Naive thymus-derived CD8-positive, alpha-beta T cell (primary cell): Measurements from ENCODE around the gene CAMTA1. TPM values are rescaled to one million over a fixed set of nuclear protein-coding genes. Genes with fewer than 3 reads are reported as not detected.

Experiments used
- ATAC-seq, 2 donors: fragments of 150-1000 bp; cut with Tn5 transposase in 1 of 2; sonication (Bioruptor Pico), chemical (Tn5 transposase) in 1 of 2; 1 replicate in 1 of 2; 2 replicates in 1 of 2; pipeline ENCODE4 v1.10.0; 2021; ENCODE audit warnings: mild to moderate bottlenecking in 2 of 2, moderate library complexity in 2 of 2
- POLR2A ChIA-PET: fragments of 350-600 bp; sonication (Branson Sonifier 250); formaldehyde crosslinking; loops from one replicate; lab custom pipeline; 2021; ENCODE audit warnings: antibody characterized with exemption; lab: Charles Lee
- DNase-seq, 10 donors: peaks; one replicate each; pipeline versions ENCODE4 v3.0.0 to v3.0.0-alpha.2; 2020 to 2022
- H3K27ac Mint-ChIP-seq, 10 donors: one replicate each; pipeline ENCODE4 v1.8.0; 2020 to 2022; ENCODE audit warnings: mild to moderate bottlenecking in 10 of 10, mixed read lengths in 10 of 10, moderate library complexity in 4 of 10, inconsistent platforms in 1 of 10
- H3K27me3 Mint-ChIP-seq, 5 donors: one replicate each; pipeline ENCODE4 v1.8.0; 2021 to 2022; ENCODE audit warnings: mixed read lengths in 5 of 5
- H3K36me3 Mint-ChIP-seq, 3 donors: one replicate each; pipeline ENCODE4 v1.8.0; 2020 to 2022; ENCODE audit warnings: mixed read lengths in 3 of 3, mild to moderate bottlenecking in 2 of 3, inconsistent platforms in 1 of 3
- H3K4me1 Mint-ChIP-seq, 4 donors: one replicate each; pipeline ENCODE4 v1.8.0; 2021 to 2022; ENCODE audit warnings: mixed read lengths in 4 of 4
- H3K4me3 Mint-ChIP-seq, 10 donors: one replicate each; pipeline ENCODE4 v1.8.0; 2020 to 2022; ENCODE audit warnings: mild to moderate bottlenecking in 10 of 10, mixed read lengths in 10 of 10, moderate library complexity in 6 of 10, inconsistent platforms in 1 of 10
- H3K9me3 Mint-ChIP-seq, 9 donors: one replicate each; pipeline ENCODE4 v1.8.0; 2020 to 2022; ENCODE audit warnings: mixed read lengths in 9 of 9, mild to moderate bottlenecking in 3 of 9, inconsistent platforms in 1 of 9, moderate library complexity in 1 of 9
- polyA plus RNA-seq, 3 donors: library from polyadenylated mRNA; unstranded; fragments of 300-500 nt; fragmentation: Illumina TruSeq; gene quantifications; one replicate each; pipeline ENCODE4 v1.2.3, GENCODE V29; 2021
- total RNA-seq, 8 experiments: library from RNA in 2 of 8; stranded (reverse) in 2 of 8; gene quantifications; one replicate each; pipeline ENCODE4 v1.2.3 and lab custom pipeline; 2021 to 2026

CAMTA1 gene
- total and polyA plus RNA-seq, 5 experiments from 2014 or later = 32.6 to 78.3 (median 47.3) TPM

DNA sequence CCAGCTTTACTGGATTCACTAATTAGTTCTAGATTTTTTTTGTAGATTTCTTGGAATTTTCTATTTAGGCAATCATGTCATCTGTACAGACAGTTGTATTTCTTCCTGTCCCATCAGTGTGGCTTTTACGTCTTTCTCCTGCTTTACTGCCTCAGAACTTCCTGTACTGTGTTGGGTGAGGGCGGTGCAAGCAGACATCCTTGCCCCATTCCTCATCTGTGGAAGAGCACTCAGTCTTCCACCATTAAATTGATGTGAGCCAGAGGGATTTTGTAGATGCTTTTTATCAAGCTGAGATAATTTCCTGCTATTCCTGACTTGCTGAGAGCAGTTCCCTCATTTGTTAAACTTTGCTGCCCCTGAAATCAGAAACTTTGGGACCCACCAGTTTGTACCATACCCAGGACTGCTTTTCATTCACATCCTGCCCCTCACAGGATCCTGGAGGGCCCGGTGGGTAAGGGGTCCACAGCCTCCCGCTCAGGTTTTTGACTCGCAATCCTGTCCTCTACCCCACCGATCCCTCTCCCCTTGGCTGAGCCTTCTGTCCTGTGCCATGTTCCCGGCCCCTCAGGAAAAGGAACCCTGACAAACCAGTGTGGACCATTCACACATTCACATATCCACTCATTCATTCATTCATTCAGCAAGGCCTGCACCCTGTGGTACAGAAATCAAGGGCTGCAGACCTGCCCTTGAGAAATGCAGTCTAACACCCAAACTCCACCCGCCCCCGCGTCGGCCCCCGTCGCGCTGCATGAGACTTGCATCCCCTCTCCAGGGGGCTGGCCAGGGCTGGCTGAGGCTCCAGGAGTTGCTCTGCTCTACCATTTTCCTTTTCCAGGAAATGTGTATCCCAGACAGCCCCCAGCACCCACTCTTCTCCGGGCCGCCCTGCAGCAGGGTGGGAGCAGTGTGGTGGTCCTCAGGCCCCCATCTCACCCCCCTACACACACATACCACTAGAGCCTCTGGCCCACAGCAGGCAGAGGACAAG lies 739.4 kb downstream of the CAMTA1 start:
- POLR2A ChIA-PET = no interaction called here
- DNase-seq (no peak), ATAC-seq (no peak)
- Mint-ChIP-seq H3K36me3 (no peaks in the 10 kb centered on the region), H3K27me3 (peaks cover 5 to 13% (median 9%) of the 10 kb centered on the region in 5 donors), H3K4me3 (no peak overlapping the region), H3K9me3 (no peaks in the 10 kb centered on the region), H3K4me1 (peaks cover 0 to 1% (median 0%) of the 10 kb centered on the region in 4 donors), H3K27ac (no peak overlapping the region)

DNA sequence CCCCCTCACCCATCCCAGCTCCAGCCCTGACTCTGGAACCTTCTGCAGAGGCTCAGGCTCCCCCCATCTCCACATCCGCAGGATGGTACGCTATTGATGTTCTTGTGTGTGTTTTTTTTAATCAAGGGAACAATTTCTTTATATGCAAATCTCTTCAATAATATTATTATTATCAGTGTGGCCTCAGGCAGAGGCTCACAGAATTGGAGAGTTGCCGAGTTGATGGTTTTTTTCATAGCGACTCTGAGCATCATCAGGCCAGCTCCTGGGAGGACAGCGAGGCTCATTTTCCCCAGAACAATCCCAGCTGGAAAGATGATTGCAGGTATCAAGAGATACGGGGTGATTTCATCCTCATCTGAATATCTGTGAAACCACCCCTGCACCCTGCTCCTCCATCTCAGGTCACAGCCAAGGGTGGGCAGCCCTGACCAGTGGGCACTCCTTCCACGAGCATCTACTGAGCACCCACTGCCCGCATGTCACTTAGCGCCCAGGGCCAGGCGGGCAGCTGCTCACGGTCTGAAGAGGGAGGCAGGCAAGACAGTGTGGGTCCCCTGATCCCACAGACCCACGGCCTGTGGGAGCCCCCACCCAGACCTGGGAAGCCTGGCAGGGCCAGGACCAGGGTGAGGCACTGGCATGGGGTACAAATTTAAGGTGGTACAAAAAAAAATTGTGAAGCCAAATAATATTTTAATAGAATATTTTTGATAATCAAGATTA lies 740.2 kb downstream of the CAMTA1 start:
- DNase-seq = no peak
- H3K27ac Mint-ChIP-seq = no peak overlapping the region
- POLR2A ChIA-PET = no interaction called here

DNA sequence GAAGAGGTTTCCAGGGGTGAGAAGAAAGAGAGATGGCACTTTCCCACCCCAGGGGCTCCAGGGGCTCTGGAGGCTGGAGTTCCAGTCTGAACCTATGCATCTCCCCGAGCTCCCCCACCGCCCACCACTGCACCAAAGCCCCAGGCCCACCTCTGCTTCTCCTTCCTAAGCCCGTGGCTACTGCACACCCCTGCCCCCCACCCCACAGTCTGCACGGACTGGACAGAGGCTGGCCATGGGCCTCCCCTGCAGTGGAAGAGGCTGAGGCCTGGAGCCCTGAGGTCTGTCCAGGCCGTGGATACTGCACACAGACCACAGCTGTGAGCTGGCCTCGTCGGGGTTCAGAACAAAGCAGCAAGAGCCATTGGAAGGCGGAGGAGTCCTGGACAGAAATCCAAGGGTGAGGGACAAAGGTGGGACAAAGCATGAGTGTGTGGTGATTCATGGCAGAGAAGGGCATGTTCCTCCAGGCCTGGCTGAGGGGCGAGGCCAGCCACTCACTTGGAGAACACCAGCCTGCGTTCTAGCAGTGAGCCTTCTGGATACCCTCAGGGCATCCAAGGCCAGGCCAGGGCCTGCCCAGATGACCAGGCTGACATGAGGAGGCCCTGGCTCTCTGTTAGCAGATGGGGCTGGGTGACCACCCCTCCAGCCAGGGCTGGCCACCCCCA lies 741.1 kb downstream of the CAMTA1 start:
- ATAC-seq = no peak
- Mint-ChIP-seq H3K27ac (no peak overlapping the region), H3K9me3 (no peaks in the 10 kb centered on the region), H3K4me1 (peaks cover 0 to 1% (median 0%) of the 10 kb centered on the region in 4 donors), H3K36me3 (no peaks in the 10 kb centered on the region), H3K27me3 (peaks cover 5 to 13% (median 9%) of the 10 kb centered on the region in 5 donors), H3K4me3 (no peak overlapping the region)
- no peak for DNase-seq
- POLR2A ChIA-PET = no interaction called here

More for the DNA sequence above, 740.2 kb downstream of the CAMTA1 start:
- peaks cover 5 to 13% (median 9%) of the 10 kb centered on the region in 5 donors for H3K27me3 Mint-ChIP-seq
- no peaks in the 10 kb centered on the region for H3K36me3 Mint-ChIP-seq
- no peak for ATAC-seq
- peaks cover 0 to 1% (median 0%) of the 10 kb centered on the region in 4 donors for H3K4me1 Mint-ChIP-seq
- H3K9me3 Mint-ChIP-seq = no peaks in the 10 kb centered on the region
- no peak overlapping the region for H3K4me3 Mint-ChIP-seq

DNA sequence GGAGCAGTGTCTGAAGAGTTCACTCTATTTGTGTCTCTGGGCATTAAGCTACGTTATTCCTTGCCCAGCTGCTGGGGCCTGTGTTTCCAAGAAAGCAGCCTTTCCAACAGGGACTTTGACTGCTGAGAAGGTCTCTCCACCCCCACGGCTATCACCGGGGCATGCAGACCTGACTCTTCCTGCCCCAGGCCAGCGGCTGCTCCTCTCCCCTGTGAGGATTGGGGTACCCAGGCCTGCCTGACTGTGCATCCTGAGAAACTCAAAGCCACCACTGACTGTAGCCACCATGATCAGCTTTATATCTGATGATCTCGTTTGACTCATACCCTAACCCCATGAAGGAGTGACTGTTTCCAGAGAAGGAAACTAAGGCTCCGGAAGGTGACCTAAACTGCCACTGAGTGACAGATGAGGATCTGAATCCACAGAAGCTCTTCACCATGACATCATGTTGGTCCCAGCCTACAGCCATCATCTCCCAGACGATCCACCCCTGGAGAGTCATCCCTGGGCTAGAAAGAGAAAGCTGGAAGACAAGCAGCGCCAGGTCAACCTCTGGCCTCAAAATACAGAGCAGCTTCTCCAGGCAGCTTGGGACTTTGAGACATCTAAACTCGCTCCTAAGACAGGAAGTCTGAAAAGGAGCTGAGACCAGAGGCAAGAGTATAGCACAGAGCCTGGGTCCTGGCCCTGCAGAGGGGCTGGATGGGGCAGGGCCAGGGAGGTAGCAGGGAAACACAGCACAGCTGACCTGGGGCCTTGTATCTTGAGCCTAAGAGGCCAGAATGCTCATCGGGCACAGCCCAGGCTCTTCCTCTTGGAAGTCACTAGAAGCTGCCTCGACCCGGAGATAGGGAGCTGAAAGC lies 741.8 kb downstream of the CAMTA1 start:
- DNase-seq = no peak
- peaks cover 5 to 13% (median 9%) of the 10 kb centered on the region in 5 donors for H3K27me3 Mint-ChIP-seq
- no peaks in the 10 kb centered on the region for H3K9me3 Mint-ChIP-seq
- no peaks in the 10 kb centered on the region for H3K36me3 Mint-ChIP-seq
- POLR2A ChIA-PET = no interaction called here
- H3K4me3 Mint-ChIP-seq = no peak overlapping the region
- peaks cover 0 to 1% (median 0%) of the 10 kb centered on the region in 4 donors for H3K4me1 Mint-ChIP-seq
- no peak for ATAC-seq
- peak overlapping the region in 1 of 10 donors; percentile 59 for H3K27ac Mint-ChIP-seq

DNA sequence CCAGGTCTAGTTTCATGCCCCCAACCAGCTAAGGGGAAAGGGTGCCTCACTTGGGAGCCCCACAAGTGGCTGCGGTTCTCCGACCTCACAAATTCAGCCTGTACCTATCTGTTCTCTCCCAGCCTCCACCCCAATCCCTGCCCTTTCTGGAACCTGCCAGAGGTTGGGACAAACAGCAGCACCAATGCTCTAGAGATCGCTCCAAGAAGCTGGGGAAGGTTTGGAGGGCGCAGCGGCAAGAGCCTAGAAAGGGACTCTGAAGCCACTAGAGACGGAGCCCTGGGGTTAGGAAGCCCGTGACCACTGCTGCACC lies 742.4 kb downstream of the CAMTA1 start:
- ATAC-seq (no peak), DNase-seq (no peak)
- peaks cover 0 to 1% (median 0%) of the 10 kb centered on the region in 4 donors for H3K4me1 Mint-ChIP-seq
- H3K36me3 Mint-ChIP-seq = no peaks in the 10 kb centered on the region
- peaks cover 2 to 17% (median 10%) of the 10 kb centered on the region in 5 donors for H3K27me3 Mint-ChIP-seq
- POLR2A ChIA-PET = no interaction called here
- no peak overlapping the region for H3K27ac Mint-ChIP-seq
- H3K4me3 Mint-ChIP-seq = no peak overlapping the region
- H3K9me3 Mint-ChIP-seq = no peaks in the 10 kb centered on the region

DNA sequence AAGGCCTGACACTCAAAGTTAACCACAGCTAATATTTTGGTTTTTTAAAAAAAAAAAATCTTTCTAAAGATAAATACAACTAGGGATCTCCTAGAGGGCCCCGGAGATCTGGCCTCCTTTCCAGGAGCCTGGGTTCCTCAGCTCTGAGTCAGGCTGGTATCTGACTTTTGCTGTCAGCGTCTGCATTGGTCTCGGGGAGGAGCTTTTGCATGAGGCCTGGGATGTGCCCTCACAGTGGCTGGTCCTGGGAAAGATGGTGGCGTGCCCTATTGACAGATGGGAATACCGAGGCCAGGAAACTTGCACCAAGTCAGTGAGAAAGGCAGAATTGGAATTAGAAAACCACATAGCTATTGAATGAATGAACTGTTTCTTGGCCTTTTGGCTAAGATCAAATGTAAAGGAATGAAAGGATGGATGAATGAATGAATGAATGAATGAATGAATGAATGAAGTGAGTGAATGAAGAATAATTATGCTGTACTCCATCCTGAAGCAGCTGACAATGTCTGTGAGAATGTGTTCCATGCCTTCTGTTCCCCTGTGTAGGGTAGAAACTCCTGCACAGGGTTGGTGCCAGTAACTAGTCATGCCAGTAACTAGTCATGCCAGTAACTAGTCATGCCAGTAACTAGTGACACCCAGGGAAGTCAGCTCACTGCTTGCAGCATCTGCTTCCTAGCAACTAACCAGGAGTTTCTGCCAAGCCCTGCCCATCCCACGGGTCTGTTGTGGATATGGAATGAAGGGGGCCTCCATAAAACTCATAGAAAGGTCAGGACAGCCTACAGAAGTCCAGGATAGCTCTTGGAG lies 743.3 kb downstream of the CAMTA1 start:
- Mint-ChIP-seq H3K4me3 (no peak overlapping the region), H3K9me3 (no peaks in the 10 kb centered on the region), H3K27me3 (peaks cover 2 to 20% (median 7%) of the 10 kb centered on the region in 5 donors), H3K27ac (no peak overlapping the region), H3K36me3 (no peaks in the 10 kb centered on the region), H3K4me1 (peaks cover 0 to 1% (median 0%) of the 10 kb centered on the region in 4 donors)
- DNase-seq (no peak), ATAC-seq (no peak)
- POLR2A ChIA-PET = no interaction called here

DNA sequence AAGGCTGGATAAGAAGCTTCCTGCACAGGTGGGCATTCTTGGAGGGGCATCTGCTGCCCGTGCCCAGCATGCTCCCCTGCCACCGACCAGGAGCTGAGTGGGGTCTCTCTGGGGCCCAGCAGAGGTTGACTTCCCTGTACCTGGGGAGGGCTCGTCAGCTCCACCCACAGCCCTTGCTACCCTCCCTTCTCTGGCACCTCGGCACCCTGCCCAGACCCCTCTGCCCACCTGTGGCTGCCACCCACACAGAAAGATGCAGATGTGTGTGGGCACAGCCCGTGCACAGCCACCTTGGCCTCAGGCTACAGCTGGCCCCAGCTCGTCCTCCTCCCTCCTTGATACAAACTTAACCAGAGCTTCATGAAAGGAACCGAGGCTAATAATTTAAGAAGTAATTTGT lies 744.7 kb downstream of the CAMTA1 start:
- H3K27ac Mint-ChIP-seq = no peak overlapping the region
- H3K36me3 Mint-ChIP-seq = no peaks in the 10 kb centered on the region
- no peaks in the 10 kb centered on the region for H3K9me3 Mint-ChIP-seq
- ATAC-seq (no peak), DNase-seq (no peak)
- H3K4me3 Mint-ChIP-seq = no peak overlapping the region
- H3K4me1 Mint-ChIP-seq = no peaks in the 10 kb centered on the region
- POLR2A ChIA-PET = no interaction called here
- H3K27me3 Mint-ChIP-seq = peaks cover 1 to 20% (median 7%) of the 10 kb centered on the region in 5 donors

DNA sequence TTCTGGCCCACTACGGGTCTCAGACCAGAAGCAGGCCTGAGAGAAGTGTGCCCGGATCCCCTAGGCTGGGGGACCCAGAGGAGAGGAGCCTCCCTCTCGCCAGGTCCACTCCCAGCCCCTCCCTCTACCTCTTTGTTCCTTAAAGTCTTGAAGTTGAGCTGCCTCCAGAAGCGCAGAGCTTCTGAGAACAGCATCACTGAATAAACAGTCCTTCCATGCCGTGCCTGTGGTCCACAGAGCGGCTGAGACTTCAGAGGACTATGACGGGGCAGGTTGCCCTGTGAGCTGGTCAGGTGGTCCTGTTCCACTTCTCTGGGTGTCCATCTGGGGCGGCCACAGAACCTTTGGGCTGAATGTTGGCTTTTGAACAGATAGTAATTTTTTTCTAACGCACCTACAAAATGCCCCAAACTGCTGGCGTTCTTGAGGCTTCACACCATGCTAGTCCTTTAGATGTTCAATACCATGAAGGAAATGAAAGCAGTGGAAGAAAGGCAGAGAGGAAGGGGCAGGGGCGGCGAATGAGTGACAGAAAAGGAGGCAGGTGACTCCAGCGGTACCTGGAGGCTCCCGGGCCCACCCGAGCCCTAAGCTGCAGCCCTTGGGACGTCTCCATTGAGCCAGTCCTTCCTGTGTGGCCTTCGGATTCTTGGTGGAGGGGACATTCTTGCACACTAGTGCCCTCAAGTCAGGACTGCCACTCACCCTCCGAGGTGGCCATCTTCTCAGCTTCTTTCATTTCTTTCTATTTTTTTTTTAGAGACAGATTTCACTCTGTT lies 746.5 kb downstream of the CAMTA1 start:
- peaks cover 1 to 13% (median 10%) of the 10 kb centered on the region in 5 donors for H3K27me3 Mint-ChIP-seq
- no peaks in the 10 kb centered on the region for H3K4me1 Mint-ChIP-seq
- no peaks in the 10 kb centered on the region for H3K9me3 Mint-ChIP-seq
- DNase-seq (no peak), ATAC-seq (no peak)
- no peak overlapping the region for H3K4me3 Mint-ChIP-seq
- H3K36me3 Mint-ChIP-seq = no peaks in the 10 kb centered on the region
- POLR2A ChIA-PET = no interaction called here
- no peak overlapping the region for H3K27ac Mint-ChIP-seq

DNA sequence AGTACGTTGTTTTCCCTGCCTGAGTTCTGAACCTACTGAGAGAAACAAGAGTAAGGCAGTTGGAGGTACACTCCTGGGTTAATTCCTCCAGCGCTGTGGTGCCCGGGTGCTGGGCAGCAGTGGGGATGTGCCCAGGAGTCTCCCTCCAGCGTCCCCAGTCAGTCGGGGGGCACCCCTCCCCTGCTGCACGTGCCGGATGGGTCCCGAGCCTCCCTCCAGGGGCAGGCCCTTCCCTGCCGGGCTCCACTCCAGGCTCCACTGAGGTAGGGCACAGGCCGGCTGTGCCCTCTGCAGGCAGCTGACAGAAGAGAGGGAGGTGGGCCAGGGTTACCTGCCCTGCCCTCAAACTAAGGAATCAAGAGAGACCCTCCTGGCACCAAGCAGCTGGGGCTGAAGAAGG lies 747.8 kb downstream of the CAMTA1 start:
- no peak for ATAC-seq
- DNase-seq = no peak
- no peak overlapping the region for H3K27ac Mint-ChIP-seq
- peaks cover 1 to 13% (median 12%) of the 10 kb centered on the region in 5 donors for H3K27me3 Mint-ChIP-seq
- no peaks in the 10 kb centered on the region for H3K9me3 Mint-ChIP-seq
- H3K36me3 Mint-ChIP-seq = no peaks in the 10 kb centered on the region
- H3K4me1 Mint-ChIP-seq = no peaks in the 10 kb centered on the region
- H3K4me3 Mint-ChIP-seq = no peak overlapping the region
- POLR2A ChIA-PET = no interaction called here

DNA sequence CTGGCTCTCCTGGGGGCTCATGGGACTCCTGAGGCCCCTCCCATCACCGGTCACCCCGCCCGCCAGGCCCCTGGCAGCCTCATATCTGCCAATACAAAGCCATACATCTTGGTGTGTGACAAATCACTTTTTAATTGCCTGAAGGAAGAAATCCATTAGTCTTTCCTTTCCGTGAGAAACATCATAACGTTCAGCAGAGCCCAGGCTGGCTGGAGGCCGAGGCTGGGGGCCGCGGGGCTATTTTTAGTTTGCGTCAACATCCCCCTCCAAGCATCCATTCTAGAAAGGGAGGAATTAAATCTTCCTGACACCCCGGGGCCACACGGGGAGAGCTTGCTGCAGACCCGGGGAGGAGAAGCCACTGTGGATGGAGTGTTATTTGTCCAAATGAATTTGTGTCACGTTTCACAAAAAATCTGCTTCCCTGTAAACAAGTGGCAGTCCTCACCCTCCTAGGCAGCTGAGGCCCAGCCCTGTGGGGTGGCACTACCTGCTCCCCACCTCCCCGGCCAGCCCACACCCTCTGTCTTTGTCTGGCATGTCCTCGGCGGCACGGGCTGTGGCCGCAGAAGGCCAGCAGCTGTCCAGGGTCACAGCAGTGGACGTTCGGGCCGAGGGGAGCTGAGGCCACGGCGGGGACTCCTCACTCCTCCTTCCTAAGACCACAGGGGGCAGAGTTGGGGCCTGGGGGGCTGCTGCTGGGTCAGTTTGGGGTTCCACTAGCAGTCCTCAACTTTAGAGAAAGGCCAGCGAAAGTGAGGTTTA lies 749.0 kb downstream of the CAMTA1 start:
- peaks cover 1 to 20% (median 13%) of the 10 kb centered on the region in 5 donors for H3K27me3 Mint-ChIP-seq
- DNase-seq (no peak), ATAC-seq (no peak)
- no peaks in the 10 kb centered on the region for H3K36me3 Mint-ChIP-seq
- no peak overlapping the region for H3K27ac Mint-ChIP-seq
- POLR2A ChIA-PET = no interaction called here
- no peak overlapping the region for H3K4me3 Mint-ChIP-seq
- no peaks in the 10 kb centered on the region for H3K4me1 Mint-ChIP-seq
- H3K9me3 Mint-ChIP-seq = no peaks in the 10 kb centered on the region
